ENCODE data around the gene GRAMD1B.

GRAMD1B gene

GRCh38 chr11:123410218-123410549 is 19.9 kb upstream of the GRAMD1B start:
- H3K4me1 ChIP-seq (ENCODE audit: control insufficient read depth, insufficient read depth, low read length, unreplicated experiment), result no peaks in the 10 kb centered on the region
- no peak overlapping the region for H3K4me3 ChIP-seq (ENCODE audit: low read depth, low read length)
- H2AFZ ChIP-seq (ENCODE audit: low read length, unreplicated experiment), result no peak overlapping the region
- H3K36me3 ChIP-seq (ENCODE audit: insufficient read depth, low read length), result no peaks in the 10 kb centered on the region
- H3K27me3 ChIP-seq (ENCODE audit: insufficient read depth, low read length), result peaks cover 53% of the 10 kb centered on the region
- no peak overlapping the region for H3K27ac ChIP-seq (ENCODE audit: low read depth, low read length)
- H3K79me2 ChIP-seq (ENCODE audit: control insufficient read depth, insufficient read depth, low read length, unreplicated experiment), result no peaks in the 10 kb centered on the region

- H3K27ac ChIP-seq (ENCODE audit: low read depth, low read length), result no peak overlapping the region
- no peaks in the 10 kb centered on the region for H3K4me1 ChIP-seq (ENCODE audit: control insufficient read depth, insufficient read depth, low read length, unreplicated experiment)
- H3K4me3 ChIP-seq (ENCODE audit: low read depth, low read length), result no peak overlapping the region
- H2AFZ ChIP-seq (ENCODE audit: low read length, unreplicated experiment), result no peak overlapping the region
- H3K27me3 ChIP-seq (ENCODE audit: insufficient read depth, low read length), result peaks cover 46% of the 10 kb centered on the region
- no peaks in the 10 kb centered on the region for H3K79me2 ChIP-seq (ENCODE audit: control insufficient read depth, insufficient read depth, low read length, unreplicated experiment)
- H3K36me3 ChIP-seq (ENCODE audit: insufficient read depth, low read length), result no peaks in the 10 kb centered on the region
Measured at GRCh38 chr11:123413636-123414035, 16.4 kb upstream of the GRAMD1B start.

- Histone ChIP-seq H3K4me1 (ENCODE audit: control insufficient read depth, insufficient read depth, low read length, unreplicated experiment) (no peaks in the 10 kb centered on the region), H3K27me3 (ENCODE audit: insufficient read depth, low read length) (peaks cover 56% of the 10 kb centered on the region)
Measured at GRCh38 chr11:123416566-123416965, 13.5 kb upstream of the GRAMD1B start.

GRCh38 chr11:123418351-123419114 is 11.5 kb upstream of the GRAMD1B start:
- H3K27ac ChIP-seq (ENCODE audit: low read depth, low read length), result no peak overlapping the region
- H3K36me3 ChIP-seq (ENCODE audit: insufficient read depth, low read length), result no peaks in the 10 kb centered on the region
- peaks cover 70% of the 10 kb centered on the region for H3K27me3 ChIP-seq (ENCODE audit: insufficient read depth, low read length)
- no peak overlapping the region for H2AFZ ChIP-seq (ENCODE audit: low read length, unreplicated experiment)
- H3K4me3 ChIP-seq (ENCODE audit: low read depth, low read length), result no peak overlapping the region
- H3K79me2 ChIP-seq (ENCODE audit: control insufficient read depth, insufficient read depth, low read length, unreplicated experiment), result no peaks in the 10 kb centered on the region
- no peaks in the 10 kb centered on the region for H3K4me1 ChIP-seq (ENCODE audit: control insufficient read depth, insufficient read depth, low read length, unreplicated experiment)

More at GRCh38 chr11:123416566-123416965, 13.5 kb upstream of the GRAMD1B start:
- H3K36me3 ChIP-seq (ENCODE audit: insufficient read depth, low read length), result no peaks in the 10 kb centered on the region
- H3K27ac ChIP-seq (ENCODE audit: low read depth, low read length), result no peak overlapping the region
- H2AFZ ChIP-seq (ENCODE audit: low read length, unreplicated experiment), result no peak overlapping the region
- no peaks in the 10 kb centered on the region for H3K79me2 ChIP-seq (ENCODE audit: control insufficient read depth, insufficient read depth, low read length, unreplicated experiment)
- H3K4me3 ChIP-seq (ENCODE audit: low read depth, low read length), result no peak overlapping the region

- Histone ChIP-seq H3K4me3 (ENCODE audit: low read depth, low read length) (no peak overlapping the region), H3K36me3 (ENCODE audit: insufficient read depth, low read length) (no peaks in the 10 kb centered on the region), H3K27ac (ENCODE audit: low read depth, low read length) (no peak overlapping the region), H3K79me2 (ENCODE audit: control insufficient read depth, insufficient read depth, low read length, unreplicated experiment) (no peaks in the 10 kb centered on the region), H3K4me1 (ENCODE audit: control insufficient read depth, insufficient read depth, low read length, unreplicated experiment) (no peaks in the 10 kb centered on the region), H3K27me3 (ENCODE audit: insufficient read depth, low read length) (peaks cover 81% of the 10 kb centered on the region), H2AFZ (ENCODE audit: low read length, unreplicated experiment) (no peak overlapping the region)
Measured at GRCh38 chr11:123419731-123420452, 10.2 kb upstream of the GRAMD1B start.

GRCh38 chr11:123421589-123421988 is 8.5 kb upstream of the GRAMD1B start:
- Histone ChIP-seq H3K4me3 (ENCODE audit: low read depth, low read length) (no peak overlapping the region), H3K27me3 (ENCODE audit: insufficient read depth, low read length) (peaks cover 98% of the 10 kb centered on the region), H3K79me2 (ENCODE audit: control insufficient read depth, insufficient read depth, low read length, unreplicated experiment) (no peaks in the 10 kb centered on the region), H3K4me1 (ENCODE audit: control insufficient read depth, insufficient read depth, low read length, unreplicated experiment) (no peaks in the 10 kb centered on the region), H2AFZ (ENCODE audit: low read length, unreplicated experiment) (no peak overlapping the region), H3K36me3 (ENCODE audit: insufficient read depth, low read length) (no peaks in the 10 kb centered on the region), H3K27ac (ENCODE audit: low read depth, low read length) (no peak overlapping the region)

GRCh38 chr11:123425367-123425766 is 4.7 kb upstream of the GRAMD1B start:
- Histone ChIP-seq H3K79me2 (ENCODE audit: control insufficient read depth, insufficient read depth, low read length, unreplicated experiment) (no peaks in the 10 kb centered on the region), H3K4me3 (ENCODE audit: low read depth, low read length) (no peak overlapping the region), H2AFZ (ENCODE audit: low read length, unreplicated experiment) (no peak overlapping the region), H3K27ac (ENCODE audit: low read depth, low read length) (no peak overlapping the region), H3K36me3 (ENCODE audit: insufficient read depth, low read length) (no peaks in the 10 kb centered on the region), H3K27me3 (ENCODE audit: insufficient read depth, low read length) (peaks cover 83% of the 10 kb centered on the region), H3K4me1 (ENCODE audit: control insufficient read depth, insufficient read depth, low read length, unreplicated experiment) (peaks cover 9% of the 10 kb centered on the region)

- Histone ChIP-seq H3K36me3 (ENCODE audit: insufficient read depth, low read length) (no peaks in the 10 kb centered on the region), H3K27ac (ENCODE audit: low read depth, low read length) (no peak overlapping the region), H3K4me1 (ENCODE audit: control insufficient read depth, insufficient read depth, low read length, unreplicated experiment) (peaks cover 9% of the 10 kb centered on the region), H3K4me3 (ENCODE audit: low read depth, low read length) (no peak overlapping the region), H2AFZ (ENCODE audit: low read length, unreplicated experiment) (no peak overlapping the region), H3K27me3 (ENCODE audit: insufficient read depth, low read length) (peaks cover 83% of the 10 kb centered on the region), H3K79me2 (ENCODE audit: control insufficient read depth, insufficient read depth, low read length, unreplicated experiment) (no peaks in the 10 kb centered on the region)
Measured at GRCh38 chr11:123426789-123427188, 3.3 kb upstream of the GRAMD1B start.

GRCh38 chr11:123427405-123427804 is 2.7 kb upstream of the GRAMD1B start:
- no peak overlapping the region for H3K4me3 ChIP-seq (ENCODE audit: low read depth, low read length)
- peaks cover 79% of the 10 kb centered on the region for H3K27me3 ChIP-seq (ENCODE audit: insufficient read depth, low read length)
- no peak overlapping the region for H3K27ac ChIP-seq (ENCODE audit: low read depth, low read length)
- H3K4me1 ChIP-seq (ENCODE audit: control insufficient read depth, insufficient read depth, low read length, unreplicated experiment), result peaks cover 9% of the 10 kb centered on the region
- no peaks in the 10 kb centered on the region for H3K79me2 ChIP-seq (ENCODE audit: control insufficient read depth, insufficient read depth, low read length, unreplicated experiment)
- no peak overlapping the region for H2AFZ ChIP-seq (ENCODE audit: low read length, unreplicated experiment)
- H3K36me3 ChIP-seq (ENCODE audit: insufficient read depth, low read length), result no peaks in the 10 kb centered on the region

GRCh38 chr11:123428116-123428715 is 1.9 kb upstream of the GRAMD1B start:
- Histone ChIP-seq H3K4me3 (ENCODE audit: low read depth, low read length) (no peak overlapping the region), H3K79me2 (ENCODE audit: control insufficient read depth, insufficient read depth, low read length, unreplicated experiment) (no peaks in the 10 kb centered on the region), H3K27ac (ENCODE audit: low read depth, low read length) (no peak overlapping the region), H3K4me1 (ENCODE audit: control insufficient read depth, insufficient read depth, low read length, unreplicated experiment) (peaks cover 9% of the 10 kb centered on the region), H3K36me3 (ENCODE audit: insufficient read depth, low read length) (no peaks in the 10 kb centered on the region), H2AFZ (ENCODE audit: low read length, unreplicated experiment) (no peak overlapping the region), H3K27me3 (ENCODE audit: insufficient read depth, low read length) (peaks cover 71% of the 10 kb centered on the region)
